CD4-positive, alpha-beta T cell treated with Interleukin-15 for 1 hour (primary cell): ENCODE measurements around the gene RHBDL3.

Experiments
- DNase-seq: peaks from one replicate; pipeline ENCODE4 v3.0.0-alpha.2; 2020

Gene RHBDL3

DNA sequence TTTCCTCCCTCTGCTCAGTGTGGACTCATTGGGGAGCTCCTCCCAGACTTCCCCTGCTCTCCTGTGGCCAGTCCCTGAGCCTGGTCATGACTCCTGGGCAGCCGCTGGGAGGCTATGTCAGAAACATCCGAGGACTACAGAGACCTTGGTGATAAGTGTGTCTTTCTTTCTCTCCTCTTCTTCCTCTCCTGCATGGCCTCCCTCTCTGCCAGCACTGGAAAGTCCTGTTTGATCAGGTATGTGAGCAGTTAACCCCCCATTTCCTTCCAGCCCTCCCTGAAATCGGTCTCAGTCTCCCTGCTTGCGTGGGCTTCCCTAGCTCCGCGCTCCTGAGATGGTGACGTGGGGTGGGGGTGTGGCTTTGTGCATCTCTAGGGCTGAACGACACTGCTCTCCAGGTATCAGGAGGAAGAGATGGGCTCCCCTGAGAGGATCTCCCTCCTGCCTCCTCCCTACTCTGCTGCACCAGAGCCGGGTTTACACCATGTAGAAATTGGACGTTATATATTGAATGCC is 2.1 kb downstream of the RHBDL3 start:
- DNase-seq, result no peak

- DNase-seq, result no peak
These were observed 3.2 kb downstream of the RHBDL3 start for GRCh38 chr17:32268734-32269288.

- DNase-seq, result no peak
These were observed 3.7 kb downstream of the RHBDL3 start for GRCh38 chr17:32269377-32269776.

GRCh38 chr17:32271844-32272243 is 6.2 kb downstream of the RHBDL3 start:
- DNase-seq, result no peak

GRCh38 chr17:32274101-32274500 is 8.5 kb downstream of the RHBDL3 start:
- no peak for DNase-seq

DNA sequence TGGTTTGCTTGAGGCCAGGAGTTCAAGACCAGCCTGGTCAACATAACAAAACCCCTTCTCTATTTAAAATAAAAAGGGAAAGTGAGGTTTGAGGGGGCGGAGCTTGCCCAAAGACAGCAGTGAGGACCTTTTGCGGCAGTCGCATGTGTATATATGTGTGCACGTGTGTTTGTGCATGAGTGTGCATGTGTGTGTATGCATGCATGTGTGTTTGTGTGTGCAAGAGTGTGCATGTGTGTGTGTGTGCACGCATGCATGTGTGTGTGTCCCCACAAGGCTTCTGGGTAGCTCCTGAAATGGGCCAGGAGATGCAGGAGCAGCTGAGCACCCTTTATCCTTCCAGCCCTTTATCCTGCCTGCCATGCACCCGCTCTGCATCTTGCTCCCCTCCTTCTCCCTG is 9.0 kb downstream of the RHBDL3 start:
- no peak for DNase-seq

GRCh38 chr17:32275060-32276042 is 9.7 kb downstream of the RHBDL3 start:
- DNase-seq, result peak; percentile 69

- DNase-seq, result peak; percentile 35
These were observed 10.6 kb downstream of the RHBDL3 start for GRCh38 chr17:32276171-32276601.

- no peak for DNase-seq
These were observed 11.7 kb downstream of the RHBDL3 start for GRCh38 chr17:32277284-32277683.

- DNase-seq, result no peak
These were observed 13.2 kb downstream of the RHBDL3 start for GRCh38 chr17:32278815-32279214.

- no peak for DNase-seq
These were observed 14.5 kb downstream of the RHBDL3 start for GRCh38 chr17:32279891-32280716.

DNA sequence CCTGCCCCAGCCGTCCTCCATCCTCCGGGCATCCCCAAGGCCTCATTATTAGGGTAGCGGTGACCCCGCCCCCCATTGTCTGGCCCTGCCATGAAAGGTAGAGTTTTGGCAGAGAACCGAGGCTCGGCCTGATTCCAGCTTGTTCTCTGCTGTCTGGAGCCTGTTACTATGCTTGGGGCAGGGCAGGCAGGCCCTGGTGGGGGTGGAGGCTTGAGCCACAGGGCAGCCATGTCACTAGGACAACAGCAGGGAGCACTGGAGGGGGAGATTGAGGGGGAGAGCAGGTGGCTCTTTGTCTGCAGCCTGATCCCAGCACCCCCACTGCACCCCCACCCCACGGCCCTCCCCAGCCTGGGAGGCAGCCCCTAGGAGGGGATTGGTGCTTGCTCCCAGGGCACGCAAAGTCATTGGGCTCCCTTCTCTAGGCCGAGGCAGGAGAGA is 15.4 kb downstream of the RHBDL3 start:
- no peak for DNase-seq

DNA sequence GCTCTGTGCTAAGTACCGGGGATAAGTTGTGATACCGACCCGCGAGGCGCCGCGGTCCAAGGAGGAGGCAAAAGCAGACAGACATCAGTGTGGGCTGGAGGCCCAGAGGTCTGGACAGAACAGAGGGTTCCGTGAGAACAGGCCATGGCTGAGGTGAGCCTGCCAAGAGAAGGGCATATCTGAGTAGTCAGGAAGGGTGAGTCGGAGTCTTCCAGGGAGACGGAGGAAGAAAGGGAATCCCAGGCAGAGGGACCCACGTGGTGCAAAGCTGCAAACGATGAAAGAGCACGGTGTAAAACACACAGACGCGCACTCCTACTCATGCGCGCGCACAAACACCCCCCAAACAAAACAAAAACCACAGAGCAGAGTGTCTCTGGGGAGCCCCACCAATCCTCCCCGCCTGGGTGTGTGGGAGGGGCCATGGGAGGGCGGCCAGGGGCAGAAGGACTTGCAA is 18.1 kb downstream of the RHBDL3 start:
- DNase-seq, result no peak

GRCh38 chr17:32285306-32285705 is 19.7 kb downstream of the RHBDL3 start:
- no peak for DNase-seq

GRCh38 chr17:32285746-32286517 is 20.3 kb downstream of the RHBDL3 start:
- no peak for DNase-seq

DNA sequence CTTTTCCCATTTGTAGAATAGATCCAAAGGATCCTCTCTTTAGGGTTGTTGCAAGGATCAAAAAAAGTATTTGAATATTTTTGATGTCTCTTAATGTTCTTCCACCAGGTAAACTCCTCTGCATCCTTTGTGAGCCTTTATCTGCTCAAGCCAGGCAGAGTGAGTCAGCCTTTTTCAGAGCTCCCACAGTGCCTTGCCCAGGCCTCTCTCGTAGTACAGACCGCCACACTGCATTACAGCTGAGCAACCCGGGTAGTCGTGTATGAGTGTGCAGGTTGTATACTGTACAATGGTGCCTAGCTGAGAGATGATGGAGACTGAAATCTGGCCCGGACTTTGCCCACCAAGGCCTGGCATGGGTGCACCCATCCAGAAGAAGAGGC is 20.9 kb downstream of the RHBDL3 start:
- no peak for DNase-seq

- no peak for DNase-seq
These were observed 22.3 kb downstream of the RHBDL3 start for GRCh38 chr17:32287804-32288511.

DNA sequence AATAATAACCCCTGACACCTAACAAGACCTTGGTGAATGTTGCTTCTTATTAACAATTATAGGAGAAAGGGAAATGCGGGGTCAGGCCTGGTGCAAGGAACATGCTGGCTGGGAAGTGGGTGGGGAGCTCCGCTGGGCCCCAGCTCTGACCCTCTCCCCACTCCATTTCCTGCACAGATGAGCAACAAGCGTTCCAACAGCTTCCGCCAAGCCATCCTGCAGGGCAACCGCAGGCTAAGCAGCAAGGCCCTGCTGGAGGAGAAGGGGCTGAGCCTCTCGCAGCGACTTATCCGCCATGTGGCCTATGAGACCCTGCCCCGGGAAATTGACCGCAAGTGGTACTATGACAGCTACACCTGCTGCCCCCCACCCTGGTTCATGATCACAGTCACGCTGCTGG is 23.0 kb downstream of the RHBDL3 start:
- DNase-seq, result no peak

GRCh38 chr17:32289471-32290070 is 23.9 kb downstream of the RHBDL3 start:
- no peak for DNase-seq

DNA sequence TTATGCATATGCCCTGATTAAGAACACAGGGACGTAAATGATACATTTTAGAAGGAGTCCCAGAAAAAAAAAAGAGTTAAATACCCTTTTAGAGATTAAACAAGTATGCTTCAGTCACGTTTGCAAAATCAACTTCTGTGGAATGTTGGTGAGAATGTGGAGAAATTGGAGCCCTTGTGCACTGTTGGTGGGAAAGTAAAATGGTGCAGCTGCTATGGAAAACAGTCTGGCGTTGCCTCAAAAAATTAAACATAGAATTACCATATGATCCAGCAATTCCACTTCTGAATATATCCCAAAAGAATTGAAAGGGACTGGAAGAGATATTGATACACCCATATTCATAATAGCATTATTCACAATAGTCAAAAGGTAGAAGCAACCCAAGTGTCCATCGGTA is 26.5 kb downstream of the RHBDL3 start:
- DNase-seq, result no peak

DNA sequence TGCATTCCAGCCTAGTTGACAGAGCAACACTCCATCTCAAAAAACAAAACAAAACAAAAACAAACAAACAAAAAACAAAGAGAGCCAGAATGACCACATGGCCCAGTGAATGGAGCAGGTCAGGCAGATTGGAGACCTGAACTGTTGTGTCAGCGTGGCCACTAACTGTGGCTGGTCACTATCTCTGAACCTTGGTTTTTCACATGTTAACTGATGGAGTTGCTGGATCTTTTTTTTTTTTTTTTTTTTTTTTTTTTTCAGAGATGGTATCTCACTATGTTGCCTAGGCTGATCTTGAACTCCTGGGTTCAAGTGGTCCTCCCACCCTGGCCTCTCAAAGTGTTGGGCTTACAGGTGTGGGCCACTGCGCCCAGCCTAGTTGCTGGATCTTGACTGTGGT is 31.8 kb downstream of the RHBDL3 start:
- DNase-seq, result no peak
